Thyroid gland (tissue), 4 donors: ENCODE results near the gene SCML1. TPM values are rescaled to one million over a fixed set of nuclear protein-coding genes. Genes with fewer than 3 reads are reported as not detected.

ENCODE experiments used
- DNase-seq, 2 donors: peaks; one replicate each; pipeline ENCODE4 v3.0.0-alpha.2; 2019
- H3K27ac ChIP-seq, 3 donors: fragments of 200-600 bp; sonication (generic); 1 replicate in 2 of 3; 2 replicates in 1 of 3; pipeline ENCODE4 v1.5.1; 2016 to 2019; ENCODE audit warnings: mild to moderate bottlenecking in 1 of 3, moderate library complexity in 1 of 3
- H3K27me3 ChIP-seq: fragments of 200-600 bp; sonication (generic); one replicate; pipeline ENCODE4 v1.5.1; 2019
- H3K36me3 ChIP-seq, 2 donors: fragments of 200-600 bp; sonication (generic); one replicate each; pipeline ENCODE4 v1.5.1; 2016 to 2019
- H3K4me1 ChIP-seq, 2 donors: fragments of 200-600 bp; sonication (generic); one replicate each; pipeline ENCODE4 v1.5.1; 2017 to 2019
- H3K4me3 ChIP-seq, 3 donors: fragments of 200-600 bp; sonication (generic); replicated peaks in 1 of 3; 1 replicate in 2 of 3; 2 replicates in 1 of 3; pipeline ENCODE4 v1.5.1; 2016; ENCODE audit warnings: mild to moderate bottlenecking in 1 of 3
- H3K9me3 ChIP-seq: fragments of 200-600 bp; sonication (generic); one replicate; pipeline ENCODE4 v1.5.1; 2017
- CTCF ChIP-seq, 6 experiments: fragments of 200-600 bp in 3 of 6; fragments of 450-650 bp in 3 of 6; sonication (generic) in 3 of 6; IDR thresholded peaks; one replicate each; pipeline ENCODE4 v1.5.1; 2016 to 2019; ENCODE audit warnings: antibody characterized with exemption in 6 of 6, mild to moderate bottlenecking in 2 of 6, inconsistent platforms in 1 of 6, moderate library complexity in 1 of 6
- POLR2A ChIP-seq, 2 donors: fragments of 450-650 bp; IDR thresholded peaks; one replicate each; pipeline ENCODE4 v1.6.1; 2017; ENCODE audit warnings: antibody characterized with exemption in 2 of 2, mild to moderate bottlenecking in 2 of 2, moderate library complexity in 1 of 2
- WGBS, 2 donors: methylation state at CpG; one replicate each; pipeline ENCODE4 v1.1.5; 2017; 5-methylcytosine and 5-hydroxymethylcytosine counted together
- intact Hi-C: fragments of 100-400 bp; cut with DNase I; formaldehyde crosslinking; loops from one replicate; pipeline ENCODE4 v1.15.1; 2023
- total RNA-seq, 4 donors: library from RNA; depleted of rRNA; stranded (reverse); fragments of >200 nt; gene quantifications; one replicate each; pipeline ENCODE4 v1.2.3, GENCODE V29; 2016

Gene SCML1
- total RNA-seq, 4 donors from 2014 or later: 5.0 to 13.0 (median 8.6) TPM

GRCh38 chrX:17787557-17787956 is 50.3 kb downstream of the SCML1 start:
- no peak for TF ChIP-seq POLR2A (IDR thresholded peaks at IDR 0.05)
- TF ChIP-seq CTCF (IDR thresholded peaks at IDR 0.05): no peak
- H3K27ac ChIP-seq: no peak overlapping the region
- no peaks in the 10 kb centered on the region for H3K36me3 ChIP-seq
- H3K9me3 ChIP-seq: no peaks in the 10 kb centered on the region
- no peak for DNase-seq
- H3K4me3 ChIP-seq: no peak overlapping the region
- 93% methylated on average over 6 of the region's 11 CpGs; no CpG with 5 or more reads in 1 of the 2 donors for WGBS, 2 donors
- no peaks in the 10 kb centered on the region for H3K27me3 ChIP-seq
- peaks cover 0 to 6% of the 10 kb centered on the region in 2 donors for H3K4me1 ChIP-seq
- intact Hi-C loops: no loop called here

GRCh38 chrX:17788439-17788838 is 51.1 kb downstream of the SCML1 start:
- Histone ChIP-seq H3K36me3 (no peaks in the 10 kb centered on the region), H3K9me3 (no peaks in the 10 kb centered on the region), H3K27ac (no peak overlapping the region), H3K27me3 (no peaks in the 10 kb centered on the region), H3K4me1 (peaks cover 0 to 6% of the 10 kb centered on the region in 2 donors), H3K4me3 (no peak overlapping the region)
- TF ChIP-seq POLR2A (IDR thresholded peaks at IDR 0.05) (no peak), CTCF (IDR thresholded peaks at IDR 0.05) (peak; percentile 62 to 77 (median 72))
- intact Hi-C loops: no loop called here
- WGBS, 2 donors: 0% methylated on average over 1 of the region's 4 CpGs
- peak; percentile 48 to 59 for DNase-seq

DNA sequence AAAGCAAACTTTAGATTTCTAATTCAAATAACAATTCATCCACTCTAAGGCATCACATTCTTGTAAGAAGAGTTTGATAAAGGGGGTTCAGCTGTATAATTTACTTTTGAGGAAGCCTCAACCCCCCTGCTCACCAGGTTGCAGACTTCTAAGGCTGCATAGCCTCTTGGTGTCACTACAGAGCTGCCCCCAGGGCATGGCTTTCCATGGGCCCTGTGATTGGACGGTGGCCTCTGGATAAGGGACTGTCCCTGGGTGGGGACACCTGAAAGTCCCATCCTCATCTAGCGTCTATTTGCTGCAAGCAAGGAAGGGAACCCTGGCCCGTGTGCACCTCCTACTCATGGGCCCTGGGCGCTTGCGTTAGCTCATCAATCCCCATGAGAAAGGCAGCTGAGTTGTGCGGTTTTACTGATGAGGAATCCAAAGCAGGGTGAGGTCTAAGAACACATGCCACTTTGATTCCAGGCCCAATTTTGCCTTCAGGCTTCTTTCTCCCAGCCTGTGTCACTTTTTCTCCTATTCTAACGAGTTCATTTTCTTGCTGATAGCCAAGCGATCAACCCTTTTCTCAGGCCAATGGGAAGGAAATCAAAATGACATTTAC is 51.8 kb downstream of the SCML1 start:
- 67 to 85% methylated on average over 5 to 6 of the region's 8 CpGs for WGBS, 2 donors
- no peaks in the 10 kb centered on the region for H3K27me3 ChIP-seq
- TF ChIP-seq POLR2A (IDR thresholded peaks at IDR 0.05) (no peak), CTCF (IDR thresholded peaks at IDR 0.05) (no peak)
- no peaks in the 10 kb centered on the region for H3K9me3 ChIP-seq
- peaks cover 0 to 6% of the 10 kb centered on the region in 2 donors for H3K4me1 ChIP-seq
- no peak overlapping the region for H3K4me3 ChIP-seq
- no peak overlapping the region for H3K27ac ChIP-seq
- DNase-seq: peak in 1 of 2 donors; percentile 2
- intact Hi-C loops: no loop called here
- H3K36me3 ChIP-seq: no peaks in the 10 kb centered on the region

DNA sequence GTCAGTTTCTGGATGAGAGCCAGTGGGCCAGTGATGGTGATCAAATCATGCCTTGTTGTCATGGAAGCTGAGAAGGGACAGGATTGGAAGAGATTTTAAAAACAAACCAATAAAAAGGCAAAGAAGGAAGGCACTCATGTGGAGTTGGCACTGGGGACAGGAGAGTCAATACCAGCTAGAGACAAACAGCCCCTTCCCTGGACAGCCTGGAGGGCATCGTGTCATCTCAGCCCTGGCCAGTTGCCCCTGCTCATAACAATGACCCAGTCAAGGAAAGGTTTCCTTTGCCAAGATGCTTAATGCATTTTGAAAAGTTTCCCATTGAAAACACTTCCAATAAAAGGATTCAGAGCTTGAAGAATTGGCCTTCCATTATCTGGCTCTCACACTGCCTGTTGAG is 55.5 kb downstream of the SCML1 start:
- peak in 1 of 2 donors; percentile 8 for DNase-seq
- TF ChIP-seq POLR2A (IDR thresholded peaks at IDR 0.05): no peak
- TF ChIP-seq CTCF (IDR thresholded peaks at IDR 0.05): no peak

GRCh38 chrX:17798921-17799320 is 61.6 kb downstream of the SCML1 start:
- Histone ChIP-seq H3K27me3 (no peaks in the 10 kb centered on the region), H3K36me3 (peaks cover 0 to 4% of the 10 kb centered on the region in 2 donors), H3K4me1 (no peaks in the 10 kb centered on the region), H3K9me3 (no peaks in the 10 kb centered on the region), H3K27ac (no peak overlapping the region), H3K4me3 (no peak overlapping the region)
- WGBS, 2 donors: 96% methylated on average over 4 of the region's 4 CpGs; no CpG with 5 or more reads in 1 of the 2 donors
- intact Hi-C loops: loop anchor here (10.0 kb wide), 1 partner anchor 406 kb away; no protein-coding TSS in a partner anchor
- no peak for DNase-seq
- TF ChIP-seq CTCF (IDR thresholded peaks at IDR 0.05): no peak
- TF ChIP-seq POLR2A (IDR thresholded peaks at IDR 0.05): no peak

More for the DNA sequence above, 55.5 kb downstream of the SCML1 start:
- Histone ChIP-seq H3K4me3 (no peak overlapping the region), H3K27me3 (no peaks in the 10 kb centered on the region), H3K36me3 (no peaks in the 10 kb centered on the region), H3K9me3 (no peaks in the 10 kb centered on the region), H3K4me1 (peaks cover 0 to 6% of the 10 kb centered on the region in 2 donors), H3K27ac (no peak overlapping the region)
- WGBS, 2 donors: 13 to 25% methylated on average over 1 of the region's 1 CpG
- intact Hi-C loops: loop anchor here (10.0 kb wide), 1 partner anchor 412 kb away; no protein-coding TSS in a partner anchor
